DMS53 treated with DMSO at 0.1 percent for 48 hours (cell line): Measurements from ENCODE around the gene NADK2.

ENCODE experiments used
- DNase-seq: peaks from one replicate; lab custom pipeline; 2025; ENCODE audit not compliant: unreplicated experiment; lab: John Stamatoyannopoulos, UW

Gene NADK2

DNA sequence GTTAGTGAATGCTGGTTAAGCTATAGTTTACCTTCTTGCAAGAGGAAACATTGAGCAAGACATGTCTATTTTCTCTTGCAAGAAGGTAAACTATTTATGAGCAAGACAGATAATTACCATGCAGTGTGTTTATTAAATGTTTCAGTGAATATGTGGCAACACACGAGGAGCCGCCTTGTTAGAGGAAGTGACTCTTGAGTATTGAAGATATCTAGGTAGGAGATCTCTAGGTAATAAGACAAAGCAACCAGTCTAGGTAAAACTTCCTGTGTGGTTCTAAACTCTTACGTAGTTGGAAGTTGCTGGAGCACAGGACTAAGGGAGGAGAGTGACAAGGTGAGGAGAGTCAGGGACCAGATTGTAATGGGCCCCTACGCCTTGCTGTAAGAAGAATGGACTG, 73.0 kb downstream of the NADK2 start:
- DNase-seq = no peak

DNA sequence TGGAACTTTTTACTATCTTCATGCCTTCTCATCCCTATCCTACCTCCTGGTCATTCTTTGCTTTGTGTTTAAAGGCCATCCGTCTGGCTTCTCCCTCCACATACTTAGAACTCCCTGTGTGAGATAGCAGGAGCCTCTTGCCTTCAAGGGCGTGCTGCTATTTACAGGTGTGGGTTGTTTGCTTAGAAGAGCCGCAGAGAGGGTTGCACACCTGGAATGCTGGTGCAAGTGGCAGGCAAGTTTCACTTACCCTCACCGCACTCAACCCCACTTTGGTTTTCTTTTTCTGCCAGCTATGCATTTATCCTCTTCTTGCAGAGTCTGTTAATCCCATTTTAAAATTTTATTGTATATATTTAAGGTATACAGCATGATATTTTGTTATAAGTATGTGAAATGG, 77.3 kb downstream of the NADK2 start:
- no peak for DNase-seq

DNA sequence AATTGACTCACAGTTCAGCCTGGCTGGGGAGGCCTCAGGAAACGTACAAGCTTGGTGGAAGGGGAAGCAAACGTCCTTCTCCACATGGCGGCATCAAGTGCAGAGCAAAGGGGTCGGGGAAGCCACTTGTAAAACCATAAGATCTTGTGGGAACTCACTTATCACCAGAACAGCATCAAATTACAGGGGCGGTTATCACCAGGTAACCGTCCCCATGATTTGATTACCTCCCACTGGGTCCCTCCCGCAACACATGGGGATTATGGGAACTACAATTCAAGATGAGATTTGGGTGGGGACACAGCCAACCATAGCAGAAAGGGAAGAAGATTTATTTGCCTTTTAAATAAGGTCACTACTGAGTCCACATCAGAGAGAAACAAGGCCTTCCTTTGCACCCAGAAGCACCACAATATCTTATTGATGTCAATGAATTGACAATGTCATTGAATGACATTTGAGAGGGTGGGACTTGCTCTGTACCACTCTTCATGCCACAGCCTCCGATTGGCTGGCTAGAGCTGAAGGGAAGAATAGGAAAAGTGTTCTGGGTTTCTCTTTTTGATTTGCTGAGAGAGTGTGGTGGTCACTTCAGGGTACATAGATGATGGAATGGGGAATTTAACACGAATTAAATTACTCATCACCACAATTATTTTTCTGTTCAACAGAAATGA, 78.8 kb downstream of the NADK2 start:
- no peak for DNase-seq

DNA sequence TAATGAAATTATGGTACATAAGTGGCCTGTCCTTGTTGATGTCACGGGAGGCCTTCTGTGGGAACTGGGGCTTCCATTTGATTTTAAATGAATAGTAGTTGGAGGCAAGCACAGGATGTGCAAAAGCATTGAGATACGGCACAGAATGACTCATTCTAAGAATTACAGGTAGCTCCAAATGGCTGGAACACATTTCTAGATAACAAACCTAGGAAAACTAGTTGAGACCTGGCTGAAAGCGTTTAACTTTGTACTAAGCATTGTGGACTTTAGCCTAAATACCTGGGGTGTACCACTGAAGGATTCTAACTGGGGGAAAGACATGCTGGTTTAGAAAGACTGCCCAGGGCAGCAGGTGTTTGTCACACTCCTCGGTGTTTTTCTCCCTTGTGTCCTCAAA, 80.4 kb downstream of the NADK2 start:
- DNase-seq = no peak

DNA sequence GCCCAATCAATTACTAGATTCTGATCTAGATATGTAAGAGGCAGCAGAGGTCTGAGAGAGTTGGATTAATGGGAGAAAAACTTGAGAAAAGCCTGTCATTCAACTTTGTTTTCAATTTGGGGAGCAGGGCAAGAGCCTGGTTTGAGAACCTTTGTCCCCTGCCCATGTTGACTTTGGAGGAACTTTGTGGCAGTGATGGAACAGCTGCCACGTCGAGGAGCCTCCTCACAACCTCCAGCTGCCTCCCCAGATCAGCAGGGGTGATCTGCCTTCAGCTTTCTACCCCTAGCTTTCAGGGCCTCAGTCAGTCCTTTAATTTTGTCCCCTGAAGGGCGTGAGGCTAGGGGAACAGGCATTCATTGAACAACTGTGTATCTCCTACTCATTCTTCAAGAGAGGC, 81.1 kb downstream of the NADK2 start:
- no peak for DNase-seq

DNA sequence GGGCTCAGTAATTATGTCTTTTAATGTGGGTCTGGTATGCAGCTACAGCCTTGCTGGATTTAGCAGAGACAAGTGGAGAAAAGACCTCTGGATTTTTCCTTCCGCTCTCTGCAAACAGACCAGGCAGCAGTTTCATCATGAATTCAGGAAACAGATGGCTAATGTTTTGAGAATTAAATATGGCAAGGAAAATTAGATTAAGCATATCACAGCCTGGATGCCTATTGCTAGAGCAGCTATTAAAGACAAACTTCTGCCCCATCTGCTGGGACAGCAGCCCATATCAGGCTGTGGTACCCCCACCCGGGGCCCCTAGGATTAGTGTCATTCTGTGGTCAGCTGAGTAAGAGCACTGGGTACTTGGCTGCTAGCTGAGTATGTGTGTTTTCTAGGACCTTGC, 83.6 kb downstream of the NADK2 start:
- no peak for DNase-seq

DNA sequence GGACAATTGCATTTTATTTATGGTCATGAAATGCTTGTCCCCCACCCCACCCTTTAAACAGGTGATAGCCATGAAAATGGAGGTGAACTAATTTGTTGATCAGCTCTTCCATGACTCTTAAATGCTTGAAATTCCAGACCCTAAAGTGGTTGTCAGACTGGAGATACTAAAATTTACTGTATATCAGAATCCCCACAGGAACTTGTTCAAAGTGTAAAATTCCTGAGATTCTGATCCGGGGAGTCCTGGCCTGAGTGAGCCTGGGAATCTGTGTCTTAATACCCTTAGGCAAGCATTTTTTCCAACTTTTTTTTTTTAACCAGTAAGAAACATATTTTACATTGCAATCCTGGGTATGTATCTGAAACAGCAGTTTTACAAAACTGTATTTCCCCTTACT, 85.1 kb downstream of the NADK2 start:
- no peak for DNase-seq

DNA sequence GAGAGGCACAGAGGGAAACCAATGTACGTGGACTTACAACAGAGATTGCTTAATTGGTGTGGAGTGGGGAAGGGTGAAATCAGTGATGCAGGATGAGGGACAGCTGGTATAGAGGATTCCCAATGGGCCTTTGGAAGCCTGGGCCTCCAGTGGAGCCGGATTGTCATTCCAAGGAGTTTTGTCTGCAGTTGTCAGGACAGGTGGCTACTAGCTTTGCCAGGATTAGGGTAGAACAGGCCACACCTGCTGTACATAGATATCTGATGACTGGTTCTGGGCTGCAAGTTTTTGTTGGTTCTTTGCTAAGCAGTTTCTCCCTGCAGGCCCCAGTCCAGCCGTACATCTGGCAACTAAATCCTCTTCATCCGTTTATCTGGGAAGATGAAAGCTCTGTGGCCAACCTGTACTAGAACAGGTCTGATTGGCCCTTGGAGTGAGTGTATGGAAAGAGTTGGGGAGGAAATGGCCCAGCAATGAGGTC, 85.6 kb downstream of the NADK2 start:
- DNase-seq = no peak

DNA sequence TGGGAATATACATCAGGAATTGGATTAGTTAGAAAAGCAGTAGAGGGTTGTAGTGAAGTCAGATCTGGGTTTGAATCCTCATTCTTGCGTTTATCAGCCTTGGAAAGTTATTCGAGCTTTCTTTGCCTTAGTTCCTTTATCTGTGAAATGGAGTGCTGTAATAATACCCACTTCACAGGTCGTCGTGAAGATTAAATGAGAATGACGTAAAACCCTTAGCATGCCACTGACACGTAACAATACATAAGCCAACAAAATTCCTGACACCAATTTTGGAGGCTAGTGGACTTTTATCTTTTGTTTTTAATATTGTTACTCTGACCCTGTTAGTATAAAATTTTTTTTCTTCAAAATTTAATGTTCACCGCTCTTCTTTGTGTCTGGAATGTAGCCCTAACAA, 86.4 kb downstream of the NADK2 start:
- no peak for DNase-seq

DNA sequence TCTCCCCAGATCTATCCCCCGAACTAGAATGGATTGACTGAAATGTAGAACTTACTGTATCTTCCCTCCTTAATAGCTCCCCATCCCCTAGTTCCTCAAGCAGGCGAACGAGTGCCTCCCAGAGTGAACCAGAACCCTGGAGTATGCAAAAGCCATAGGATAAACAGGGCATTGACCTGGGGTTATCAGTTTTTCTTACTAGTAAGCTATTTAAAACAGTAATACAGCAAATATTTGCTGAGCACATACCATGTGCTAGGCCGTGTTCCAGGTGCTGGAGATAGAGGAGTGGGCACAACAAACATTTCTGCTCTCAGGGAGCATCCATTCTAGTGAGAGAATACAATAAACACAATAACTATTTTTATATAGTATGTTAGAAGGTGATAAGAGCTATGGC, 88.0 kb downstream of the NADK2 start:
- no peak for DNase-seq

DNA sequence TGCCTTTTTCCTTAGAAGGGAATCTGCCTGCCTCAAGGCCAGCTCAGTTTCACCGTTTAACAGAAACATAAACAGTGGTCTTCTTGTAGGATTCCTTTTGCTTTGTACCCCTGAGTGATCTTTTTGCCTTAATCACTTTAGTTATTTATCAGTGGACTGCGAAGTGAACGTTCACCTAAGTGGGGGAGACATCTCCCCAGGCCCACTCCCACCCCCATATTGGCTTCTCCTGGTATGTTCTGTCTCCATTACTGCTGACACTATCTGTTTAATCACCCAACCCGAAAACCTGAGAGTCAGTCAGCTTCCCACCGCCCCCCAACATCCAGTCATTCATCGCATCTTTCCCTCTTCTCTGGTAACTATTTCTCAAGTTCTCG, 88.4 kb downstream of the NADK2 start:
- DNase-seq = no peak

DNA sequence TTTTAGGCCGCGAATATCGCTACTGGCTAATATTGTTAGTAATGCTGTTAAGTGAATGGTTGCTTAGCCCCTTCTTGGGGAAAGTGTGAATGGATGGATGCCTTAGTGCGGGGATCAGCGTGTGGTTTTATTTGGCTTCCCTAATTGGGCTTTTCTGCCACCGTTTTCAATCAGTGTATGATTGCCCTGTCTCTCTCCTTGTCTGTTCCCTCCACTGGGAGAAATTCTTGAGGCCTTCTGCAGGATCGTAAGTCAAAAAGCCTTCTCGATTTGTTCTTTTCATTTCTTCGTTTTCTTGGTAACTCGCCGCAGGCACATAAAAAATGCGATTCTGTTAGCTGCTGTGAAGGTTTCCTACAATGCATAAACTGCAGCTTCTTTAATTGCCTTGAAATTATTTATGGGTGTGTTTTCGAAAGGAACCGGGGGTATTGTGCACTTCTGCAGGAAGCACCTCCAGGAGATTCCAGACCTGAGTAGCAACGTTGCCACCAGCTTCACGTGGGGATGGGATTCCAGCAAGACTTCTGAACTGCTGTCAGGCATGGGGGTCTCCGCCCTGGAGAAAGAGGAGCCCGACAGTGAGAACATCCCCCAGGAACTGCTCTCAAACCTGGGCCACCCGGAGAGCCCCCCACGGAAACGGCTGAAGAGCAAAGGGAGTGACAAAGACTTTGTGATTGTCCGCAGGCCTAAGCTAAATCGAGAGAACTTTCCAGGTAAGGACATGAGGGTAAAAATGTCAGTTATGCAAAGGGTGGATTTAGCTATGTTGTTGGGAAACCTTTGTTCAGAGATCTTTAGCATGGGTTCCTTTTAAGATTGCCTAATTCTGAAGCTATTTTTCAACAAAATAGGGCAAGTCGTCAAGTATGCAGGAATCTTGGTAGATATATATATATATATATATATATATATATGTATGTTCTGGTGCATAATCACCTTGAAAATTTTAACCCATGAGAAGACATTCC, 89.1 kb downstream of the NADK2 start:
- no peak for DNase-seq

DNA sequence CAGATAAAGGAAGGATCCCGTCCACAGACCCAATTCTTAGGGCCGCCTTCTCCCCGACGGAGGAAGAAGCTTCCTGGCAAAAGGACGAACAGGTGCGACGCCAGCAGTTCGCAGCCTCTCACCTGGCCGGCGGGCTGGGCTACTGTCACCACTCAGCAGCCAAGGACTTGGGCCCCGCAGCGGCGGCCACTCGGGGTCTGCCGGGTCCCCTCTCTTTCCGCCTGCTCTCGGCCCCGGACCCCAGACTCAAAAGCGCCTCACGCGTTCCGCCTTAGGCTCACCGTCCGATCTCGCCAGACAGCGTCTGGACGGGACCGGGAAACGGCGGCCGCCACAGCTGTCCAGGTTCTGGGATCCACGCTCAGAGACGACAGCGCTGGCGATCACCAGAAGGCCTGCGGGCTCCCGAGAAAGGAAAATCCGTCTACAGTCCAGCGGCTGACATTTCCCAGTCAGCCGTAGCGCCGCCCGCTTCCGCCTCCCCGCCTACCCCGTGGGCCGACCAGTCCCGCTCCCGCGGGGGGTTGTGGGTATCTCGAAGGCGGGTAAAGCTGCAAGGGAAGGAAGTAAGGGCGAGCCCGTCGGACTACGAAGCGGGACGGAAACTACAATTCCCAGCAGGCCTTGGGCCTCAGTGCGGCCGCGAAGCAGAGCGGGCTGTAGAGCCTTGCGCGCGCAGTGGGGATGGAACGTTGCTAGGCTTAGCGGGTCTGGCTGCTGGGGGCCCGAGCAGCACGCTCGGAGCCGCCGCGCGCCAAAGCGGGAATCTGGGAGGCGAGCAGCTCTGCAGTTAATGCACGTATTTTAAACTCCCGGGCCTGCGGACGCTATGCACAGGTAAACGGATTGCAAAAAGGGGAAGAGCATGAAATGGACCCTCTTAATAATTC, 90.0 kb downstream of the NADK2 start, which contains the start of the genes LMBRD2 and SKP2:
TSS of gene LMBRD2 (minus strand) at position 454 of the 890 bp plus-strand sequence. CDS start 8,538 bp downstream, outside the sequence.
TSS of gene SKP2 (plus strand) at position 678 of the 890 bp plus-strand sequence. CDS start at position 830, 152 bp downstream.
- DNase-seq = peak; percentile 85

DNA sequence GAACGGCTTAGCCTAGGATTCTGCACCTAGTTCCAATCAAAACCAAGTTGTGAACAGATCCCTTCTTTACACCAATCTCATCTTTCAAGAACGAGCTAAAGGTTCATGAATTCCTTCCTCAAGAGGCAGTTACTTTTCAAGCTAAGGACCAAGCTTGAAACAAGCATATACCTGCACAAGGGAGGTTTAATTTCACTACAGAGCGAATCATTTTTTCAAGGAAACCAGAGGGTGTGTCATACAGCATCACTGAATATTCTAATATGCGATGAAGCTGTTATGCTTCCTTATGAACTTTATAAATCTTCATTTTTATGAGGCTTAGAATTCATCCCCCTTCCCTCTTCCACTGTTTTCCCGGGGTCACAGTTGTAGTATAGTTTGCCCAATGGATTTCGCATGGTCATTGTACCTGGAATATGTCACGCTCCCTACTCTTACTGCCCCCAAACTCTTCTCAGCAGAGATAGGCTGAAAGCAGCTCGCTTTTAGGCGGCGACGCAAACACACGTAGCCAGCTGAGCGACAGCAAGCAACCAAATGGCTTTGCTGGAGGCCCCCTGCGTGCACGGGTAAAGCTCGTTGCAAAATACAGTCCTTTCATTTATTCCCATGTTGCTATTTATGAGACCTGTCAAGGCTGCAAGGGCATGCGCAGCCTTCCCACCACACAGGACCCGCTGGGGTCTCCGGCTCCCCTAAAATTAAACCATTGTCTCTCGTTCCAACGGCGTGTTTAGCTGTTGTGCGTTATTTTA, 90.9 kb downstream of the NADK2 start:
- no peak for DNase-seq

DNA sequence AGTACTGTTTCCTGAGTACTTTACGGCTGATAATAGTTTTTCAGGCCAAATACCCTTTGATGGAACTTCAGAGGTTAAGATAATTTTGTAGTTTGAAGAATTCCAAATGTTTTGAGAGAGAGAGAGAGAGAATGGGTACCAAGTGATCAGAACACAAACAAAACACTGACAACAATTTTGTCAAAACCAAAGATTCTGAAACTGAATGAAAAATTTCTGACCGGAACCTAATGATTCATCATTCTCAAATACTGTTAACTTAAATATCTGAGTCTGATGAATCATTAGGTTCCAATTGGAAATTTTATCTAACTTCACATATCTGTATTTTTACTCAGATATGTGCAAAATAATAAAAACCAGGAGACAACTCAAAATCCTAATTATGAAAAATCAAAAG, 94.0 kb downstream of the NADK2 start:
- DNase-seq = no peak

DNA sequence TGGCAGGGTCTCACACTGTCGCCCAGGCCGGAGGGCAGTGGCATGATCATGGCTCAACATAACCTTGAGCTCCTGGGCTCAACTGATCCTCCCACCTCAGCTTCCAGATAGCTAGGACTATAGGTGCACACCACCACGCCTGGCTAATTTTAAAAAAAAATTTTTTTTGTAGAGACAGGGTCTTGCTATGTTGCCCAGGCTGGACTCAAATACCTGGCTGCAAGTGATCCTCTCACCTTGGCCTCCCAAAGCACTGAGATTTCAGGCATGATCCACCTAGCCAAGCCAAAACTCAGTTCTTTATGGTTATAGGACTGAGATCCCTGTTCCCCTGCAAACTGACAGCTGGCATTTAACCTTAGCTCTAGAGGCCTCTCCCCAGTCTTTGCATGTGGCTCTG, 95.3 kb downstream of the NADK2 start:
- DNase-seq = no peak

DNA sequence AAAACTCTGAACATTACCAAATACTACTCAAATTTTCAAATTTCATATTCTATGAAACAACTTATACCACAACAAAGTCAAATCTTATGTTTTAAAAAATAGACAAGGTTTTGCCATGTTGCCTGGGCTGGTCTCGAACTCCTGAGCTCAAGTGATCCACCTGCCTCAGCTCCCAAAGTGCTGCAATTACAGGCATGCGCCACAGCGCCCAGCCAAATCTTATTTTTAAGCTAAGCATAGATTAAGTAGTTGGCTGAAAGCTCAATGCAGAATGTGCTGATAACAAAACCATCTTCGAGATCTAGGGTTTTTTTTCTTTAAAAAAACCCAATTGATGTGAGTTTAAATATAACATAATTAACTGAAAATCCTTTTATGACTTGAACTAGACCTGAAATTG, 96.4 kb downstream of the NADK2 start:
- DNase-seq = no peak
